ENCODE measurements around the gene OR6X1. TPM values are rescaled to one million over a fixed set of nuclear protein-coding genes. Genes with fewer than 3 reads are reported as not detected.

OR6X1 gene
- total RNA-seq (2021): not detected in 3 replicates
- Bru-seq, nascent RNA: not detected
- long read RNA-seq, experiment 1, partial matches to known transcripts: 0 of 3 reads
- long read RNA-seq, experiment 1, other reads (novel, unspliced or antisense): 3 of 3 reads
- long read RNA-seq, experiment 2: 0 reads
- long read RNA-seq, experiment 3: 0 reads

DNA sequence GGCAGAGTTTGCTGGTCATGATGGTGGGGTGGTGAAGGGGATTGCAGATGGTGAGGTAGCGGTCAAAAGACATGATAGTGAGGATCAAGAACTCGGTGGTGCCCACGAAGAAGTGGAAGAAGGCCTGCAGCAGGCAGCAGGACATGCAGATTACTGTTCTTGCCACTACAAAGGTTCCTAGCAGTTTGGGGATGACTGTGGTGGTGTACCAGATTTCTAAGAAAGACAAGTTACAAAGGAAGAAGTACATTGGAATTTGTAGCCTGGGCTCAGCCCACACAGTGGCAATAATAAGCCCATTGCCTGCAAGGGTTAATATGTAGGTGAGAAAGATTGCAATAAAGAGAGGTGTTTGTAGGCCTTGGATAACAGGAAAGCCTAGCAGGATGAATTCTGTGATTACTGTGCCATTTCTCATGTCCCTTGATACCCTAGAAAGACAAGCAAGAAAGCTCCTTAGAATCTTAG is at the start of gene OR6X1:
OR6X1 (minus strand) TSS at position 418 of the 468 bp plus-strand sequence; CDS start at position 418, 0 bp downstream.
- DNase-seq (ENCODE audit: low spot score) (no peak), ATAC-seq (no peak)
- CTCF ChIA-PET: no interaction called here
- Mint-ChIP-seq H3K27me3 (ENCODE audit: low read depth) (no peaks in the 10 kb centered on the region), H3K4me3 (no peak within 1 kb of the TSS), H3K9me3 (peaks cover 23% of the 10 kb centered on the region), H3K36me3 (peaks cover 20% of the 10 kb centered on the region), H3K4me1 (peaks cover 33% of the 10 kb centered on the region), H3K27ac (no peak within 1 kb of the TSS)
- TF ChIP-seq TEAD1 (CRISPR knock-in tag; IDR thresholded peaks at IDR 0.05): no peak
- TF ChIP-seq ZNF219 (CRISPR knock-in tag; IDR thresholded peaks at IDR 0.05; ENCODE audit: borderline replicate concordance): no peak
- TF ChIP-seq FOXK1 (CRISPR knock-in tag; IDR thresholded peaks at IDR 0.05): no peak
- TF ChIP-seq TCF7 (CRISPR knock-in tag; IDR thresholded peaks at IDR 0.05; ENCODE audit: low read depth): no peak
- TF ChIP-seq ELF4 (CRISPR knock-in tag; IDR thresholded peaks at IDR 0.05; ENCODE audit: low read depth): no peak
- TF ChIP-seq ARID4B (CRISPR knock-in tag; IDR thresholded peaks at IDR 0.05; ENCODE audit: borderline replicate concordance): no peak
- TF ChIP-seq ETV6 (CRISPR knock-in tag; IDR thresholded peaks at IDR 0.05): no peak
- no peak for TF ChIP-seq ATF6 (CRISPR knock-in tag; IDR thresholded peaks at IDR 0.05)
- no peak for TF ChIP-seq ZNF138 (CRISPR knock-in tag; conservative IDR thresholded peaks at IDR 0.05)
- no peak for TF ChIP-seq HMGA2 (CRISPR knock-in tag; IDR thresholded peaks at IDR 0.05)
- TF ChIP-seq, protein P1, sequence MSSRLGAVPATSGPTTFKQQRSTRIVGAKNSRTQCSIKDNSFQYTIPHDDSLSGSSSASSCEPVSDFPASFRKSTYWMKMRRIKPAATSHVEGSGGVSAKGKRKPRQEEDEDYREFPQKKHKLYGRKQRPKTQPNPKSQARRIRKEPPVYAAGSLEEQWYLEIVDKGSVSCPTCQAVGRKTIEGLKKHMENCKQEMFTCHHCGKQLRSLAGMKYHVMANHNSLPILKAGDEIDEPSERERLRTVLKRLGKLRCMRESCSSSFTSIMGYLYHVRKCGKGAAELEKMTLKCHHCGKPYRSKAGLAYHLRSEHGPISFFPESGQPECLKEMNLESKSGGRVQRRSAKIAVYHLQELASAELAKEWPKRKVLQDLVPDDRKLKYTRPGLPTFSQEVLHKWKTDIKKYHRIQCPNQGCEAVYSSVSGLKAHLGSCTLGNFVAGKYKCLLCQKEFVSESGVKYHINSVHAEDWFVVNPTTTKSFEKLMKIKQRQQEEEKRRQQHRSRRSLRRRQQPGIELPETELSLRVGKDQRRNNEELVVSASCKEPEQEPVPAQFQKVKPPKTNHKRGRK (CRISPR knock-in tag; IDR thresholded peaks at IDR 0.05; ENCODE audit: borderline replicate concordance): no peak
- TF ChIP-seq, protein P2, sequence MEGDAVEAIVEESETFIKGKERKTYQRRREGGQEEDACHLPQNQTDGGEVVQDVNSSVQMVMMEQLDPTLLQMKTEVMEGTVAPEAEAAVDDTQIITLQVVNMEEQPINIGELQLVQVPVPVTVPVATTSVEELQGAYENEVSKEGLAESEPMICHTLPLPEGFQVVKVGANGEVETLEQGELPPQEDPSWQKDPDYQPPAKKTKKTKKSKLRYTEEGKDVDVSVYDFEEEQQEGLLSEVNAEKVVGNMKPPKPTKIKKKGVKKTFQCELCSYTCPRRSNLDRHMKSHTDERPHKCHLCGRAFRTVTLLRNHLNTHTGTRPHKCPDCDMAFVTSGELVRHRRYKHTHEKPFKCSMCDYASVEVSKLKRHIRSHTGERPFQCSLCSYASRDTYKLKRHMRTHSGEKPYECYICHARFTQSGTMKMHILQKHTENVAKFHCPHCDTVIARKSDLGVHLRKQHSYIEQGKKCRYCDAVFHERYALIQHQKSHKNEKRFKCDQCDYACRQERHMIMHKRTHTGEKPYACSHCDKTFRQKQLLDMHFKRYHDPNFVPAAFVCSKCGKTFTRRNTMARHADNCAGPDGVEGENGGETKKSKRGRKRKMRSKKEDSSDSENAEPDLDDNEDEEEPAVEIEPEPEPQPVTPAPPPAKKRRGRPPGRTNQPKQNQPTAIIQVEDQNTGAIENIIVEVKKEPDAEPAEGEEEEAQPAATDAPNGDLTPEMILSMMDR (IDR thresholded peaks at IDR 0.05): no peak
- POLR2A ChIA-PET: no interaction called here

DNA sequence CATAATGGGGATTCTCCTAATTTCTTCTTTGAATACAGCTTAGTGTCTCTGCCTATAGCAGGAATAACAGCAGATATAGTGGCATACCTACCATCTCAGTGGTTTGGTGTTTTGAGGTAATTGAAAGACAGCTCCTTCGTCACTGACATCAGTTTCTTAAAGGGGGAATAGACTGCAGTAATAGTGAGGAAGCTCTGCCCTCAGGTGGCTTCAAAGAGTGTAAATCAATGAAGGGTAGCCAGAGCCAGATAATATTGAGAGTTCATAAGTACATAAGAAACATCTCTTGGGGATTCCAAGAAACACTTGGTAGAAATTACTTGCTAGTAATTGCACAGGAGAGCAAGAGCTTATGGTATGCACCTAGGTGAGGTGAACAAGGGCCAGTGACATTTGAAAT is 47.4 kb upstream of the OR6X1 start:
- no peak; the same call in 1 of the 2 replicates for ATAC-seq
- no peaks in the 10 kb centered on the region for H3K9me3 Mint-ChIP-seq
- H3K4me1 Mint-ChIP-seq: peaks cover 31% of the 10 kb centered on the region
- H3K36me3 Mint-ChIP-seq: no peaks in the 10 kb centered on the region
- DNase-seq (ENCODE audit: low spot score): no peak
- no peak overlapping the region for H3K4me3 Mint-ChIP-seq
- H3K27me3 Mint-ChIP-seq (ENCODE audit: low read depth): no peaks in the 10 kb centered on the region
- ChIA-PET POLR2A (no interaction called here), CTCF (interaction anchor here (0.6 to 2.1 kb wide), 5 partner anchors 29 to 148 kb away, joined by 3 to 5 read pairs (median 4); partner anchors contain the start of gene SCN3B)
- H3K27ac Mint-ChIP-seq: no peak overlapping the region
- TF ChIP-seq TEAD4 (CRISPR knock-in tag; IDR thresholded peaks at IDR 0.05) (no peak), PRRX2 (CRISPR knock-in tag; IDR thresholded peaks at IDR 0.05) (no peak), MAX (CRISPR knock-in tag; IDR thresholded peaks at IDR 0.05) (no peak), ZNF232 (CRISPR knock-in tag; IDR thresholded peaks at IDR 0.05) (no peak), ZNF138 (CRISPR knock-in tag; conservative IDR thresholded peaks at IDR 0.05) (no peak), ATF6 (CRISPR knock-in tag; IDR thresholded peaks at IDR 0.05) (no peak), EMX1 (CRISPR knock-in tag; IDR thresholded peaks at IDR 0.05) (no peak), NFATC4 (CRISPR knock-in tag; IDR thresholded peaks at IDR 0.05) (no peak)
- TF ChIP-seq, protein P3, sequence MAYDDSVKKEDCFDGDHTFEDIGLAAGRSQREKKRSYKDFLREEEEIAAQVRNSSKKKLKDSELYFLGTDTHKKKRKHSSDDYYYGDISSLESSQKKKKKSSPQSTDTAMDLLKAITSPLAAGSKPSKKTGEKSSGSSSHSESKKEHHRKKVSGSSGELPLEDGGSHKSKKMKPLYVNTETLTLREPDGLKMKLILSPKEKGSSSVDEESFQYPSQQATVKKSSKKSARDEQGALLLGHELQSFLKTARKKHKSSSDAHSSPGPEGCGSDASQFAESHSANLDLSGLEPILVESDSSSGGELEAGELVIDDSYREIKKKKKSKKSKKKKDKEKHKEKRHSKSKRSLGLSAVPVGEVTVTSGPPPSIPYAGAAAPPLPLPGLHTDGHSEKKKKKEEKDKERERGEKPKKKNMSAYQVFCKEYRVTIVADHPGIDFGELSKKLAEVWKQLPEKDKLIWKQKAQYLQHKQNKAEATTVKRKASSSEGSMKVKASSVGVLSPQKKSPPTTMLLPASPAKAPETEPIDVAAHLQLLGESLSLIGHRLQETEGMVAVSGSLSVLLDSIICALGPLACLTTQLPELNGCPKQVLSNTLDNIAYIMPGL (CRISPR knock-in tag; IDR thresholded peaks at IDR 0.05): no peak
- TF ChIP-seq, protein P4, sequence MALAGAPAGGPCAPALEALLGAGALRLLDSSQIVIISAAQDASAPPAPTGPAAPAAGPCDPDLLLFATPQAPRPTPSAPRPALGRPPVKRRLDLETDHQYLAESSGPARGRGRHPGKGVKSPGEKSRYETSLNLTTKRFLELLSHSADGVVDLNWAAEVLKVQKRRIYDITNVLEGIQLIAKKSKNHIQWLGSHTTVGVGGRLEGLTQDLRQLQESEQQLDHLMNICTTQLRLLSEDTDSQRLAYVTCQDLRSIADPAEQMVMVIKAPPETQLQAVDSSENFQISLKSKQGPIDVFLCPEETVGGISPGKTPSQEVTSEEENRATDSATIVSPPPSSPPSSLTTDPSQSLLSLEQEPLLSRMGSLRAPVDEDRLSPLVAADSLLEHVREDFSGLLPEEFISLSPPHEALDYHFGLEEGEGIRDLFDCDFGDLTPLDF (CRISPR knock-in tag; IDR thresholded peaks at IDR 0.05): no peak
